Tibial nerve (tissue), 4 donors: ENCODE results near the gene ANGEL2. TPM values are rescaled to one million over a fixed set of nuclear protein-coding genes. Genes with fewer than 3 reads are reported as not detected.
"Not testable (repeated sequence)": the region's sequence is repeated elsewhere in the genome, so short reads cannot be mapped to it uniquely, and the experiment has no call there.

Experiments used
- DNase-seq, 2 donors: peaks; one replicate each; pipeline ENCODE4 v3.0.0-alpha.2; 2019; ENCODE audit warnings: low spot score in 2 of 2
- H3K27ac ChIP-seq, 4 donors: fragments of 200-600 bp; sonication (generic) in 3 of 4; one replicate each; pipeline ENCODE4 v1.5.1; 2017 to 2019; ENCODE audit warnings: mild to moderate bottlenecking in 1 of 4
- H3K27me3 ChIP-seq, 2 donors: fragments of 200-600 bp; sonication (generic) in 1 of 2; one replicate each; pipeline versions ENCODE4 v1.5.1 to v1.6.0; 2017 to 2019
- H3K36me3 ChIP-seq, 3 donors: fragments of 200-600 bp; sonication (generic); one replicate each; pipeline ENCODE4 v1.5.1; 2018 to 2019
- H3K4me1 ChIP-seq, 4 donors: fragments of 200-600 bp; sonication (generic) in 3 of 4; one replicate each; pipeline ENCODE4 v1.5.1; 2017 to 2019
- H3K4me3 ChIP-seq, 4 donors: fragments of 200-600 bp; sonication (generic) in 3 of 4; one replicate each; pipeline ENCODE4 v1.5.1; 2017 to 2019; ENCODE audit warnings: mild to moderate bottlenecking in 1 of 4, moderate library complexity in 1 of 4
- H3K9me3 ChIP-seq, 4 donors: fragments of 200-600 bp; sonication (generic) in 3 of 4; one replicate each; pipeline ENCODE4 v1.5.1; 2017 to 2019
- CTCF ChIP-seq, 5 experiments: fragments of 200-600 bp in 3 of 5; fragments of 450-650 bp in 2 of 5; sonication (generic) in 3 of 5; IDR thresholded peaks; one replicate each; pipeline ENCODE4 v1.5.1; 2016 to 2019; ENCODE audit warnings: antibody characterized with exemption in 5 of 5, mild to moderate bottlenecking in 3 of 5, moderate library complexity in 2 of 5
- EP300 ChIP-seq, 2 donors: sonication (generic); formaldehyde crosslinking; IDR thresholded peaks; one replicate each; pipeline ENCODE4 v1.6.1; 2017; ENCODE audit warnings: antibody characterized with exemption in 2 of 2, mild to moderate bottlenecking in 1 of 2
- POLR2A ChIP-seq, 2 donors: fragments of 450-650 bp; IDR thresholded peaks; one replicate each; pipeline ENCODE4 v1.6.1; 2017; ENCODE audit warnings: antibody characterized with exemption in 2 of 2, mild to moderate bottlenecking in 2 of 2, moderate library complexity in 2 of 2
- WGBS, 2 donors: methylation state at CpG; one replicate each; pipeline ENCODE4 v1.1.5; 2018; 5-methylcytosine and 5-hydroxymethylcytosine counted together
- total RNA-seq, 4 donors: library from RNA; depleted of rRNA; stranded (reverse); fragments of >200 nt; gene quantifications; one replicate each; pipeline ENCODE4 v1.1.0, GENCODE V29; 2016

ANGEL2 gene
- total RNA-seq, 4 donors from 2014 or later = 52.2 to 74.5 (median 68.8) TPM

GRCh38 chr1:213051127-213051880 lies 35.6 kb upstream of the ANGEL2 start, which contains the start of gene RPS6KC1:
TSS of gene RPS6KC1 (plus strand) at chr1:213051241. CDS start at chr1:213051405, 164 bp downstream.
- peak within 1 kb of the TSS; percentile 68 to 96 (median 88) for H3K4me3 ChIP-seq
- no peaks in the 10 kb centered on the region for H3K9me3 ChIP-seq
- DNase-seq = peak; percentile 53 to 59
- no peaks in the 10 kb centered on the region for H3K36me3 ChIP-seq
- H3K27ac ChIP-seq = peak within 1 kb of the TSS; percentile 43 to 78 (median 73)
- peaks cover 0 to 29% (median 9%) of the 10 kb centered on the region in 4 donors for H3K4me1 ChIP-seq
- TF ChIP-seq EP300 (IDR thresholded peaks at IDR 0.05) (peak in 1 of 2 donors; percentile 58), POLR2A (IDR thresholded peaks at IDR 0.05) (no peak), CTCF (IDR thresholded peaks at IDR 0.05) (peak in 1 of 5 experiments; percentile 33)
- WGBS, 2 donors = 0 to 1% methylated on average over 11 to 29 of the region's 42 CpGs
- peaks cover 0 to 18% of the 10 kb centered on the region in 2 donors for H3K27me3 ChIP-seq

GRCh38 chr1:213050745-213051126 lies 35.1 kb upstream of the ANGEL2 start:
- DNase-seq = no peak
- Histone ChIP-seq H3K27me3 (peaks cover 0 to 20% of the 10 kb centered on the region in 2 donors), H3K36me3 (no peaks in the 10 kb centered on the region), H3K4me3 (peak overlapping the region; percentile 68 to 96 (median 88)), H3K4me1 (peaks cover 0 to 29% (median 9%) of the 10 kb centered on the region in 4 donors), H3K27ac (peak overlapping the region; percentile 43 to 78 (median 73)), H3K9me3 (no peaks in the 10 kb centered on the region)
- TF ChIP-seq EP300 (IDR thresholded peaks at IDR 0.05) (no peak), CTCF (IDR thresholded peaks at IDR 0.05) (no peak), POLR2A (IDR thresholded peaks at IDR 0.05) (no peak)
- 27 to 37% methylated on average over 15 of the region's 15 CpGs for WGBS, 2 donors

- H3K27me3 ChIP-seq = peaks cover 0 to 33% of the 10 kb centered on the region in 2 donors
- no peak for DNase-seq
- TF ChIP-seq CTCF (IDR thresholded peaks at IDR 0.05) (no peak), POLR2A (IDR thresholded peaks at IDR 0.05) (no peak), EP300 (IDR thresholded peaks at IDR 0.05) (no peak)
- H3K4me1 ChIP-seq = peaks cover 0 to 22% (median 9%) of the 10 kb centered on the region in 4 donors
- H3K36me3 ChIP-seq = no peaks in the 10 kb centered on the region
- H3K27ac ChIP-seq = no peak overlapping the region
- H3K4me3 ChIP-seq = no peak overlapping the region
- H3K9me3 ChIP-seq = no peaks in the 10 kb centered on the region
- 63 to 84% methylated on average over 1 of the region's 1 CpG for WGBS, 2 donors
Measured at GRCh38 chr1:213049232-213049631, 33.6 kb upstream of the ANGEL2 start.

GRCh38 chr1:213045321-213046226 lies 29.9 kb upstream of the ANGEL2 start:
- H3K4me3 ChIP-seq, DNase-seq, H3K36me3 ChIP-seq, H3K27ac ChIP-seq, H3K4me1 ChIP-seq, H3K9me3 ChIP-seq: not testable (repeated sequence)
- H3K27me3 ChIP-seq = peaks cover 0 to 42% of the 10 kb centered on the region in 2 donors
- WGBS, 2 donors = 85% methylated on average over 13 of the region's 13 CpGs

GRCh38 chr1:213041443-213041842 lies 25.8 kb upstream of the ANGEL2 start:
- 81 to 92% methylated on average over 1 of the region's 1 CpG for WGBS, 2 donors
- Histone ChIP-seq H3K27me3 (peaks cover 0 to 32% of the 10 kb centered on the region in 2 donors), H3K27ac (no peak overlapping the region), H3K9me3 (no peaks in the 10 kb centered on the region), H3K36me3 (no peaks in the 10 kb centered on the region), H3K4me3 (no peak overlapping the region), H3K4me1 (no peaks in the 10 kb centered on the region)
- DNase-seq = no peak
- TF ChIP-seq EP300 (IDR thresholded peaks at IDR 0.05) = no peak
- TF ChIP-seq CTCF (IDR thresholded peaks at IDR 0.05) = no peak
- TF ChIP-seq POLR2A (IDR thresholded peaks at IDR 0.05) = no peak
